Parathyroid adenoma (tissue), 2 donors: ENCODE results near the gene NOL12.

Experiments used
- H2AFZ ChIP-seq: fragments of 300-600 bp; sonication (generic); one replicate; pipeline ENCODE4 v1.7.0; 2017; ENCODE audit warnings: antibody characterized with exemption, mild to moderate bottlenecking
- H3K27ac ChIP-seq: fragments of 300-600 bp; sonication (generic); one replicate; pipeline ENCODE4 v1.7.0; 2017
- H3K27me3 ChIP-seq: fragments of 300-600 bp; sonication (generic); one replicate; pipeline ENCODE4 v1.7.0; 2017; ENCODE audit warnings: low read length; ENCODE audit not compliant: control insufficient read depth, insufficient read depth
- H3K36me3 ChIP-seq: fragments of 300-600 bp; sonication (generic); one replicate; pipeline ENCODE4 v1.7.0; 2017; ENCODE audit warnings: low read length; ENCODE audit not compliant: control insufficient read depth, insufficient read depth
- H3K4me1 ChIP-seq: fragments of 300-600 bp; sonication (generic); one replicate; pipeline ENCODE4 v1.7.0; 2017; ENCODE audit warnings: control low read depth
- H3K4me2 ChIP-seq: fragments of 300-600 bp; sonication (generic); one replicate; pipeline ENCODE4 v1.7.0; 2017; ENCODE audit warnings: low read length
- H3K4me3 ChIP-seq: fragments of 300-600 bp; sonication (generic); one replicate; pipeline ENCODE4 v1.7.0; 2017; ENCODE audit warnings: low read depth, low read length
- H3K79me2 ChIP-seq: fragments of 300-600 bp; sonication (generic); one replicate; pipeline ENCODE4 v1.7.0; 2017; ENCODE audit warnings: control low read depth
- H3K9ac ChIP-seq: fragments of 300-600 bp; sonication (generic); one replicate; pipeline ENCODE4 v1.7.0; 2017; ENCODE audit warnings: mild to moderate bottlenecking
- H3K9me3 ChIP-seq: fragments of 300-600 bp; sonication (generic); one replicate; pipeline ENCODE4 v1.7.0; 2017; ENCODE audit warnings: low read length; ENCODE audit not compliant: control insufficient read depth
- TF ChIP-seq, protein P1 (sequence below): fragments of 300-600 bp; sonication (generic); IDR thresholded peaks from one replicate; pipeline ENCODE4 v1.7.0; 2017; ENCODE audit warnings: antibody characterized with exemption, mild to moderate bottlenecking
- donor health status: primary hyperparathyroidism.

NOL12 gene

DNA sequence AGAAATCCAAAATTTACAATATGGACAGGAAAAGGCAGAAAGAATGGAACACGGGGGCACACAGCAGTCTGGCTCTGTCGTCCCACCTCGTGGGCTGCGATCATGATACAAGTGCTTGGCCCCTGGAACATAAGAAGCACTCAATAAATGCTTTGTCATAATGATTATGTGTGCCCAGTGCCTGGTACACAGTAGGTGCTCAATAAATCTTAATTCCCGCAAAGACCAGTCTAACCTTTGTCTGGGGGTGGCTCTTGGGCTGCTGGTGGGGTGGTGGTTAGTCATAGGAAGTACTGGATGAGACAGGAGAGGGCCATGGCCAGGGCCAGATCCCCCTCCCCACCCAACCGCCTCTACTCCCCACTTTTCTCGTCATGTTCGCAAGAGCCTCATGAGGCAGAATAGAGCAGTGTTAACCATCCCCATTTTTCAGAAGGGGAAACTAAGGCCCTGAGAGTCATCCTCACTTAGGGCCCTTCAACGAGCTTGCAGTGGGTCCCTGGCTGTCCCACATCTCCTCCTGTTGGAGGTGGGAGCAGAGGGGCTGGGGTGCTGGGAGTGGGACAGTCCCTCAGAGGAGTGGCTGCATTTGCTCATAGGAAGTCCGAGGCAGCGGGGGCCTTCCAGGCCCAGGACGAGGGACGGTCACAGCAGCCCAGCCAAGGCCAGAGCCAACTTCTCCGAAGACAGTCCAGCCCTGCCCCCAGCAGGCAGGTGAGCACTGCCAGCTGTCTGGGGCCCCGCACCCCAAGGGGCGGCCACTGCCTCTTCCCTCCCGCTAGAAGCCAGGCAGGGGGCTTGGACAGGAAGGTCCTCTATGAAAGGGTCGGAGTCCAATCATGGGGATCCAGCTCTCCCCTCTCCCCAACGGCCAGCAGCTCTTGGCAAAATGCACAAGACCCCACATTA is 46.8 kb downstream of the NOL12 start:
- Histone ChIP-seq H3K27ac (no peak overlapping the region), H3K36me3 (no peaks in the 10 kb centered on the region), H3K4me1 (peaks cover 5% of the 10 kb centered on the region), H3K9me3 (no peaks in the 10 kb centered on the region), H3K4me3 (no peak overlapping the region), H3K79me2 (no peaks in the 10 kb centered on the region), H3K9ac (no peak overlapping the region), H3K4me2 (no peak overlapping the region), H2AFZ (no peak overlapping the region), H3K27me3 (no peaks in the 10 kb centered on the region)
- TF ChIP-seq, protein P1, sequence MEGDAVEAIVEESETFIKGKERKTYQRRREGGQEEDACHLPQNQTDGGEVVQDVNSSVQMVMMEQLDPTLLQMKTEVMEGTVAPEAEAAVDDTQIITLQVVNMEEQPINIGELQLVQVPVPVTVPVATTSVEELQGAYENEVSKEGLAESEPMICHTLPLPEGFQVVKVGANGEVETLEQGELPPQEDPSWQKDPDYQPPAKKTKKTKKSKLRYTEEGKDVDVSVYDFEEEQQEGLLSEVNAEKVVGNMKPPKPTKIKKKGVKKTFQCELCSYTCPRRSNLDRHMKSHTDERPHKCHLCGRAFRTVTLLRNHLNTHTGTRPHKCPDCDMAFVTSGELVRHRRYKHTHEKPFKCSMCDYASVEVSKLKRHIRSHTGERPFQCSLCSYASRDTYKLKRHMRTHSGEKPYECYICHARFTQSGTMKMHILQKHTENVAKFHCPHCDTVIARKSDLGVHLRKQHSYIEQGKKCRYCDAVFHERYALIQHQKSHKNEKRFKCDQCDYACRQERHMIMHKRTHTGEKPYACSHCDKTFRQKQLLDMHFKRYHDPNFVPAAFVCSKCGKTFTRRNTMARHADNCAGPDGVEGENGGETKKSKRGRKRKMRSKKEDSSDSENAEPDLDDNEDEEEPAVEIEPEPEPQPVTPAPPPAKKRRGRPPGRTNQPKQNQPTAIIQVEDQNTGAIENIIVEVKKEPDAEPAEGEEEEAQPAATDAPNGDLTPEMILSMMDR = no peak

DNA sequence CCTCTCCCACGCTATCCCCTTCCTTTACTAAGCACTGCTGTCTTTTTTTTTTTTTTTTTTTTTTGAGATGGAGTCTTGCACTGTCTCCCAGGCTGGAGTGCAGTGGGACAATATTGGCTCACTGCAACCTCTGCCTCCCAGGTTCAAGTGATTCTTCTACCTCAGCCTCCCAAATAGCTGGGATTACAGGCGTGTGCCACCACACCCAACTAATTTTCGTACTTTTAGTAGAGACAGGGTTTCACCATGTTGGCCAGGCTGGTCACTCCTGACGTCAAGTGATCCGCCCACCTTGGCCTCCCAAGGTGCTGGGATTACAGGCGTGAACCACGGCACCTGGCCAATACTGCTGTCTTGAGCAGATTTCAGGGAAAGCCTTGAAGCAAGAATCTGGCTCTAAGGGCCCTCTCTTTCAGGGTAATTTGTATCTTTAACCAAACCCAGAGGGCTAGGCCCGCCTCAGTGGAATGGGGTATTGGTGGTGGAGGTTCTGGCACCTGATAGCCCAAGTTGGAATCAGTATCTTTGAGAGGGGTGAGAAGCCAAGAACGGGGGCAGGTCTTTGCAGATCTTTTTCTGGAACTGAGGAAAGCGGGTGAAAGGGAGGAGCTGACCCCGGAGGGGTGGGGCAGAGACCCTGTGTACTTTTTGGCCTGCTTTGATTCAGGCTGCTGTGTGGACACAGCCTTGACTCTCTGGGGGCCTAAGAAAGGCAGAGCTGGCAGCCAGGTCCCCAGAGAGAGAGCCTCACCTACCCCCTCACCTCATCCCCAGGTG is 47.7 kb downstream of the NOL12 start:
- Histone ChIP-seq H3K4me3 (no peak overlapping the region), H3K9ac (no peak overlapping the region), H3K79me2 (no peaks in the 10 kb centered on the region), H3K4me1 (peaks cover 5% of the 10 kb centered on the region), H3K4me2 (no peak overlapping the region), H2AFZ (no peak overlapping the region), H3K9me3 (no peaks in the 10 kb centered on the region), H3K27ac (no peak overlapping the region), H3K36me3 (no peaks in the 10 kb centered on the region), H3K27me3 (no peaks in the 10 kb centered on the region)
- TF ChIP-seq, protein P1 = no peak

DNA sequence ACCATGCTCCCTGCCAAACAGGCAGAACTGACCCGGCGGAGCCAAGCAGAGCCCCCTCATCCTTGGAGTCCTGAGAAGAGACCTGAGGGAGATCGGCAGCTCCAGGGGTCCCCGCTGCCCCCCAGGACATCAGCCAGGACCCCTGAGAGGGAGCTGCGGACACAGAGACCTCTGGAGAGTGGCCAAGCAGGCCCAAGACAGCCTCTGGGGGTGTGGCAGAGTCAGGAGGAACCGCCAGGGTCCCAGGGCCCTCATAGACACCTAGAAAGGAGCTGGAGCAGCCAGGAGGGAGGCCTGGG is 48.2 kb downstream of the NOL12 start:
- H3K9ac ChIP-seq = no peak overlapping the region
- H2AFZ ChIP-seq = no peak overlapping the region
- no peaks in the 10 kb centered on the region for H3K27me3 ChIP-seq
- H3K4me3 ChIP-seq = no peak overlapping the region
- TF ChIP-seq, protein P1 = no peak
- H3K27ac ChIP-seq = no peak overlapping the region
- no peaks in the 10 kb centered on the region for H3K9me3 ChIP-seq
- no peaks in the 10 kb centered on the region for H3K79me2 ChIP-seq
- H3K4me2 ChIP-seq = no peak overlapping the region
- peaks cover 5% of the 10 kb centered on the region for H3K4me1 ChIP-seq
- no peaks in the 10 kb centered on the region for H3K36me3 ChIP-seq

GRCh38 chr22:37734964-37735451 is 48.9 kb downstream of the NOL12 start:
- Histone ChIP-seq H2AFZ (no peak overlapping the region), H3K9ac (no peak overlapping the region), H3K79me2 (no peaks in the 10 kb centered on the region), H3K36me3 (no peaks in the 10 kb centered on the region), H3K4me3 (no peak overlapping the region), H3K4me2 (no peak overlapping the region), H3K27ac (no peak overlapping the region), H3K4me1 (peaks cover 5% of the 10 kb centered on the region), H3K27me3 (no peaks in the 10 kb centered on the region), H3K9me3 (no peaks in the 10 kb centered on the region)
- TF ChIP-seq, protein P1 = peak; percentile 42
